ACC112 (cell line): ENCODE results near the gene TTC31.
A peak's percentile ranks its signal among the peaks of the same experiment; 100 is the strongest.

Experiments used
- H2AFZ ChIP-seq: fragments of 200-600 bp; sonication (generic); one replicate; pipeline ENCODE4 v1.6.0; 2017; ENCODE audit warnings: antibody characterized with exemption, low read length; ENCODE audit not compliant: unreplicated experiment
- H3K27ac ChIP-seq: fragments of 200-600 bp; sonication (generic); 2 replicates; pipeline ENCODE4 v1.5.1; 2014; ENCODE audit warnings: low read depth, mild to moderate bottlenecking, antibody characterized with exemption, low read length, moderate library complexity
- H3K27me3 ChIP-seq: fragments of 200-600 bp; sonication (generic); 2 replicates; pipeline ENCODE4 v1.6.1; 2014; ENCODE audit warnings: mild to moderate bottlenecking, antibody characterized with exemption, low read length, moderate library complexity, mixed read lengths; ENCODE audit not compliant: insufficient read depth
- H3K36me3 ChIP-seq: fragments of 200-600 bp; sonication (generic); 2 replicates; pipeline ENCODE4 v1.6.1; 2016; ENCODE audit warnings: mild to moderate bottlenecking, antibody characterized with exemption, low read length, moderate library complexity, mixed read lengths; ENCODE audit not compliant: insufficient read depth
- H3K4me1 ChIP-seq: fragments of 200-600 bp; sonication (generic); one replicate; pipeline ENCODE4 v1.6.1; 2016; ENCODE audit warnings: low read length, mixed read lengths; ENCODE audit not compliant: insufficient read depth, unreplicated experiment, control insufficient read depth
- H3K4me3 ChIP-seq: fragments of 200-600 bp; sonication (generic); 2 replicates; pipeline ENCODE4 v1.5.1; 2014; ENCODE audit warnings: mild to moderate bottlenecking, low read depth, low read length
- H3K79me2 ChIP-seq: fragments of 200-600 bp; sonication (generic); one replicate; pipeline ENCODE4 v1.6.0; 2016; ENCODE audit warnings: low read length; ENCODE audit not compliant: control insufficient read depth, unreplicated experiment, insufficient read depth

TTC31 gene

GRCh38 chr2:74482801-74483674 is at the start of gene TTC31, which contains the start of gene CCDC142:
Gene TTC31 (plus strand): TSS chr2:74483081. CDS start chr2:74483096, 15 bp downstream.
Gene CCDC142 (minus strand): TSS chr2:74482998. CDS start chr2:74482837, 161 bp downstream.
- peak within 1 kb of the TSS; percentile 94 for H3K4me3 ChIP-seq
- H3K27me3 ChIP-seq: no peaks in the 10 kb centered on the region
- peaks cover 13% of the 10 kb centered on the region for H3K4me1 ChIP-seq
- peak within 1 kb of the TSS; percentile 75 for H3K27ac ChIP-seq
- peak within 1 kb of the TSS; percentile 90 for H2AFZ ChIP-seq
- 0 out of 2 replicates have a peak, but pooled peaks cover 8% of the 10 kb centered on the region for H3K36me3 ChIP-seq
- peaks cover 34% of the 10 kb centered on the region for H3K79me2 ChIP-seq

DNA sequence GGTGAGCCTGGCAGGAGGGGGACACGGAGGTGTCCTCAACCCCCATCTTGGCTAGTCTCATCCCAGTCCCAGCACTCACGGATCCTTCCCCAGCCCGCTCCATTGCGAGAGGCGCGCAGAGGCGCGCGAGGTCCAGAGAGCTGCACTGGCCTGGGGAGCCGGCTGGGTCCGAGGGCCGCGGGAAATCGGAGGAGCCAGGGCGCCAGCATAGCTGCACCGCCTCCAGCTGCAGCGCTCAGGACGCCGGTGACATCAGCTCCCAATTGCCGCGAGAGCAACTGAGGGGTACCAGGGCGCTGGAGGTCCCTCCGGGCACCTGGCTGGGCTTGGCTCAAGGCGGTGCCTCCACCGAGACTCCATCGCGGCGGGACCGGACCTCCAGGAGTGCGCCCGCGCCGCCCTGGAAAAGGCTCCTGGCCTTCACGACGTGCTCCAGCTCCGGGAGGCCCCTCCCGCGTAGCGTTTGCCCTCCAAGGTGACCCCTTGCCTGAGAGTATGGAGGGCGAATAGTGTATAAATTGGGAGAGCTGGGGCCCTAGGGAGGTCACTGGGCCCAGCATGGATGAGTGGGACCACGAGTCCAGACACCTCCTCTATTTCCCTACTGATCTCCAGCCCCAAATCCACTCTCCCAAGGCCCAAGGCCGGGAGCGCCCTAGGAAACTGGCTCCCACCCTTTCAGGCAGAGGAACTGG is 46.6 kb upstream of the TTC31 start:
- H3K27me3 ChIP-seq: peaks cover 6% of the 10 kb centered on the region; the same call in 1 of the 2 replicates
- no peak overlapping the region for H2AFZ ChIP-seq
- H3K79me2 ChIP-seq: peaks cover 20% of the 10 kb centered on the region
- H3K36me3 ChIP-seq: no peaks in the 10 kb centered on the region
- H3K4me1 ChIP-seq: peaks cover 31% of the 10 kb centered on the region
- no peak overlapping the region for H3K4me3 ChIP-seq
- H3K27ac ChIP-seq: no peak overlapping the region

DNA sequence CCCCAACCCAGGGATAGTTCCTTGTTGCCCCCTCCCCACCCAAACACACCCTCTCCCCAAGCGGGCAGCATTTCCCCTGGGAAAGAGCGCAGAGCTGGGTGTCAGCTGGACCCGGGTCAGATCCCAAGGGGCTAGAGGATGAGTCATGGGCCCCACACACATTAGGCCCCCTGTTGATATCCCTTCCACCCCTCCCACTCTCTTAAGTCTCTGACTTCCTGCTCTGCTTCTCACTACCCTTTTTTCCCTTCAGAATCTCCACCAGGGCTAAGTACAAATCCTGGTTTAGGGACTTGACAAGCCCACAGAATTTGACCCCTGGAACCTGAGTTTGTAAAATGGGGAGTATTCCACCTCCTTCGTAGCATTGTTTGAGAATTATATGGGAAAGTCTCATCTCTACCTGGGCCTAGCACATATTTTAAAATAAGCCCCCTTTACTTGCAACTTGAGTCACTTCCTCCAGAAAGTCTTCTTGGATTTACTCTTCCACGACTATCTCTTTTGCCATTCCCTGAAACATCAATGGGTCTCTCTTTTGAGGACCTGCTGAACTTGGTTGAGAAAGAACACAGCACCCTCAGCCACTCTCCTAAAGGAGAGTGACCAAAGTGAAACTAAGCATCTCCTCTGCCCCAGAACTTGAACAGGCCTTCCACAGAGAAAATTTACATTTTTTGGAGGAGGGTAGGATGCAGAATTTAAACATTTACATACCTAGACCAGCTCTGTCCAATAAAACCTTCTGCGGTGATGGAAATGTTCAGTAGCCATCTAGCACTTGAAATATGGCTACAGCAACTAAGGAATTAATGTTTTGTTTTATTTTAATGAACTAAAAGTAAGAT is 45.8 kb upstream of the TTC31 start:
- Histone ChIP-seq H3K79me2 (peaks cover 20% of the 10 kb centered on the region), H3K4me3 (no peak overlapping the region), H3K27me3 (peaks cover 14% of the 10 kb centered on the region), H3K4me1 (peaks cover 31% of the 10 kb centered on the region), H3K36me3 (no peaks in the 10 kb centered on the region), H2AFZ (no peak overlapping the region), H3K27ac (no peak overlapping the region)

DNA sequence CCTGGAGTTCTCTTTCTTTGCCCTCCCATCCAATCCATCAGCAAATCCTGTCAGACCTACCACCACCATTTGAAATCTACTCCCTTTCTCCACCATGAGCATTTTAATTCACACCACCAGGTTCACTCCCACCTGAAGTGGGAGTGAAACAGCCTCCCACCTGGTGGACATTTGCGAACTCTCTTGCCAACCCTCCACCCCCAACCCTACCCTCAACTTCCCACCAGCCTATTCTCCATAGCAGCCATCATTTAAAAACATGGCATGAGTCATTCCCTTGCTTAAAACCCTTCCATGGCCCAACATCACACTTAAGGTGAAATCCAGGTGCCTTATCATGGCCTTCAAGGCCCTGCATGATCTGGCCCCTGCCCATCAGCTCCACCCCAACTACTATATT is 44.6 kb upstream of the TTC31 start:
- H3K4me3 ChIP-seq: no peak overlapping the region; the same call in 1 of the 2 replicates

DNA sequence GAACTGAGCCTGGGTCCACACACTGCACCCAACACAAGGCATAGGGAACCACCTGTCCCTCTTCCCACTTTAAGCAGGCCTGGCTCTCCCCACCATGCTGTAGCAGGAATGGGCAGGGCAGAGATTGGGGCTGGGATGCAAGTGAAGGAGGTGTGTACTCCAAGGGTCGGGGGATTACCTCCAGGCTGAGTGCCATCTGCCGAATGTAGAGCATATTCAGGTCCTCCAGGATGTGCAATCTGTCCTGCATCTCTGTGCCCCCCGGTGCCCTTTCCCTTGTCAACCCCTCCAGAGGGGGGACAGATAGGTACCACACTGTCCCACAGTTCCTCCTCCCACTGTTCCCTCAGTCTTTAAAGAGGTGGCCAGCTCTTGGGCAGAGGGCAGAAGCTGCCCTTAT is 43.5 kb upstream of the TTC31 start:
- Histone ChIP-seq H2AFZ (no peak overlapping the region), H3K36me3 (no peaks in the 10 kb centered on the region), H3K4me1 (peaks cover 38% of the 10 kb centered on the region), H3K79me2 (peaks cover 20% of the 10 kb centered on the region), H3K27ac (no peak overlapping the region), H3K4me3 (peak overlapping the region; percentile 86), H3K27me3 (peaks cover 17% of the 10 kb centered on the region)

More for the DNA sequence above, 44.6 kb upstream of the TTC31 start:
- H3K4me1 ChIP-seq: peaks cover 31% of the 10 kb centered on the region
- H3K27ac ChIP-seq: no peak overlapping the region
- H2AFZ ChIP-seq: no peak overlapping the region
- H3K27me3 ChIP-seq: peaks cover 17% of the 10 kb centered on the region
- no peaks in the 10 kb centered on the region for H3K36me3 ChIP-seq
- H3K79me2 ChIP-seq: peaks cover 20% of the 10 kb centered on the region

DNA sequence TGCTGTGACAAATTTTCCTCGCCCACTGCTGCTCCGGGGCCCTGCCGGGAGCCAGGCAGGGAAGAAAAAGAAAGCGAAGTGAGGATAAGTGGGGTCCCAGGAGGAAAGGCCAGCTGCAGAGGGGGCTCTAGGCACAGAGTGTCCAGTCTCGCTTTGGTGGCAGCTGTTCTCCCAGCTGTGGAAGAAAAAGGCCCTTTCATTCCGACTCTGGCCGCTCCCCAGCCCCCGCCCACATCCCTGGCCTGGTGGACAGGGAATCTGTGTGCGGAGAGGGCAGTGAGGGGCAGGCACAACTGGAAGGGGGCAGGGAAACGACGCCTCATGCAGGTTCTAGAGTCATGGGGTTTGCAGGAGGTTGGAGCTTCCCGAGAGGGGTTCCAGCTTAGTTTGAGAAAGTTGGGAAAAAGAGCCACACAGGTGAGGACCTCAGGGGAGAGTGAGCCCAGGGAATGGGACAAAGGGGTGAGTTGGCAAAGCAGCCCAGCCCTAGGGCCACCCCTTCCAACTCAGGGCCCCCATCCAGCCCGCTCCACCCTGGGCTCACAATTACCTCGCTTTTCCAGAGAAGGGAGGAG is 43.0 kb upstream of the TTC31 start:
- no peak overlapping the region for H3K27ac ChIP-seq
- peaks cover 17% of the 10 kb centered on the region for H3K27me3 ChIP-seq
- H3K4me1 ChIP-seq: peaks cover 44% of the 10 kb centered on the region
- H3K4me3 ChIP-seq: peak overlapping the region; percentile 86
- peaks cover 20% of the 10 kb centered on the region for H3K79me2 ChIP-seq
- H2AFZ ChIP-seq: peak overlapping the region; percentile 87
- H3K36me3 ChIP-seq: no peaks in the 10 kb centered on the region

GRCh38 chr2:74440378-74441169 is 42.3 kb upstream of the TTC31 start:
- H3K4me3 ChIP-seq: peak overlapping the region; percentile 86
- H3K4me1 ChIP-seq: peaks cover 44% of the 10 kb centered on the region

DNA sequence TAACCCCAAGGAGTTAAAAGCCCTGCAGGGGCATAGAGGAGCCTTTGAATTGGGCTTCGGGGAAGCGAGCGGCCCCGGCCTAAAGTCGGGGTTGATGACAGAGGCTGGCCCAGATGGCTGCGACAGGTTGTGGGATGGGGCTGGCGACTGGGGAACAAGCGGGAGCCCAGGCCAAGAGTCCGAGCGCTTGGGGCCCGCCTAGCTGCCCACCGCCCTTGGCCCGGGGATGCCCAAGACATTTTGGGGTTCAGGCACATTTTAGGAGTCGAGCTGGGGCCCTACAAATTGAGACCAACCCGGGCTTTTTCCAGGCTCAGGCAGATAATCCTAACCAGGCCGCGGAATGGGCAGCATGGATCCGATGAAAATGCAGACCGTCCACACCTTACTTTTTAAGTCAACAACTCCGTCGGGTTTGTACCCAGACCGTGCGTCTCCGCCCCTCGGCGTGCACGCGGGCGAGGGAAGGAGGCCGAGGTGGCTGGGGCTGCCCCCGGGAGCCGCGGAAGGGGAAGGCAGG is 41.7 kb upstream of the TTC31 start:
- Histone ChIP-seq H3K36me3 (no peaks in the 10 kb centered on the region), H2AFZ (no peak overlapping the region), H3K79me2 (peaks cover 20% of the 10 kb centered on the region), H3K27ac (no peak overlapping the region), H3K4me1 (peaks cover 44% of the 10 kb centered on the region), H3K27me3 (peaks cover 17% of the 10 kb centered on the region), H3K4me3 (no peak overlapping the region; the same call in 1 of the 2 replicates)

More at GRCh38 chr2:74440378-74441169, 42.3 kb upstream of the TTC31 start:
- Histone ChIP-seq H3K36me3 (no peaks in the 10 kb centered on the region), H3K79me2 (peaks cover 20% of the 10 kb centered on the region), H3K27ac (no peak overlapping the region), H3K27me3 (peaks cover 17% of the 10 kb centered on the region), H2AFZ (peak overlapping the region; percentile 87)

DNA sequence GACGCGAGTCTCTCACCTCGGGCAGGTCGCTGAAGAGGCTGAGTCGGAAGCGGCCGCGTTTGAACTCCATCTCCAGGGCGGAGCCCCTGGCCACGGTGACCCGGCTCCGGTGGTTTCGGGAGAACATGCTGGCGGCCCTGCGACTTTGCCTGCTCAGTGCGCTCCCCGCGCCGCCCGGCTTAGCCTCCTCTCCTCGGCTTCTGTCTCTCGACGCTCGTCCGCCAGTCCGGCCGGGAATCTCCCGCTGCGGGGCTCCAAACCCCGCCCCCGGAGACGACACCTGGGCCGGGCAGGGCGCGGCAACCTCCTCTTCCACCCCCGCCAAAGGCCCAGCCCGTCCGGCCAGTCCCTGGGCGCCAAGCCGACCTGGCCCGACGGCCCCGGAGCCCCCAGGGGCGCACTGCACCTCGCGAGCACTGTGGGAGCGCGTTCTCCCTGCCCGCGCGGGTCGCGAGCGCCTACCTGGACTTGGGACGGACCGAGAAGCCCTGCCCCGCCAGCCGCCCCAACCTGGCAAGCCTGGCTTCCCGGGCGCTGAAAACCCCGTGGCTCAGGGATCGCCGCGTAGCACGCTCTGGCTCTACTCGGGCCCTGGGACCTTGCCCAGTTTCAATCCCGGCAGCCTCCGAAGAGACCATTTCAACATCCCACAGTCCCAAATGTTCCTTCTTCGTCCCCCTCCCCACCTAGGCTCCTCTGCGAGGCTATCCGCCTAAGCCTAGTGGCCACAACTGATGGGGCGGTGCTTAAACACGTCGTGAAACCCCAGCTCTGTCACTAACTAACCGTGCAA is 41.0 kb upstream of the TTC31 start, which contains the start of gene RTKN:
Gene RTKN, minus strand, starts transcription at position 248 of the 793 bp plus-strand sequence. Its CDS starts 121 bp downstream, at position 127.
- Histone ChIP-seq H2AFZ (peak within 1 kb of the TSS; percentile 87), H3K27ac (no peak within 1 kb of the TSS), H3K4me3 (peak within 1 kb of the TSS; percentile 86)

More for the DNA sequence above, 41.0 kb upstream of the TTC31 start, which contains the start of gene RTKN:
- peaks cover 20% of the 10 kb centered on the region for H3K79me2 ChIP-seq
- no peaks in the 10 kb centered on the region for H3K36me3 ChIP-seq
- H3K27me3 ChIP-seq: peaks cover 17% of the 10 kb centered on the region
- peaks cover 42% of the 10 kb centered on the region for H3K4me1 ChIP-seq
